Measurements from ENCODE around the gene MTPN.

DNA sequence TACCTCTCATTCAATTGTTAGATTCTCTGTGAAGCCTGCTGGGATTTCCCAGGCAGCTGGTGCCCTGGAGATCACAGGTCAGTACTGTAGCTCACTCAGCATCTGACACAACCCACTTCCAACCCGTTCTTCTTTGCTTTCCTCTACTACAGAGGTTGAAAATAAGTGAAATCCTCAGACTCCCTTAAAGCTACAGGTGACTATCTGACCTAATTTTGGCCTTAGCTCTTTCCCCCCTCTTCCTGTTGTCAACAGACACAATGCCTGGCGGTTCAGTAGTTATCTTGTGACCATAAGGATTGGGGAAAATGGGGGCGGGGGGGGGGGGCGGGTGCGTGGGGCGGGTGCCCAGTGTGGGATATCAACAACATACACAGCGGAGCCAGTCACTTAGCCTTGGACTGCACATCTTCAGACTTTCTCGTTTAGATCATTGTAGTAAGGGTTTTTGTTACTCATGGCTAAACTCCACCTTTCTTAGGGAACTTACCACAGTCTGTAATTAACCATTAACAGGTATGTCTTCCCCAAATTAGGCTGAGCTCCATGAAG, 37.8 kb downstream of the MTPN start:
- no peak for TF ChIP-seq SP1 (IDR thresholded peaks at IDR 0.05)
- TF ChIP-seq ZNF384 (IDR thresholded peaks at IDR 0.05), result no peak
- TF ChIP-seq CTBP1 (IDR thresholded peaks at IDR 0.05; ENCODE audit: borderline replicate concordance), result no peak
